HEK293T (cell line): ENCODE measurements around the gene APOC3.

ENCODE experiments used
- BHLHE40 ChIP-seq: fragments of 450-650 bp; IDR thresholded peaks from 2 replicates; pipeline ENCODE4 v1.6.1; 2016; ENCODE audit warnings: mild to moderate bottlenecking, moderate library complexity, borderline replicate concordance
- ELF4 ChIP-seq: fragments of 450-650 bp; IDR thresholded peaks from 2 replicates; pipeline ENCODE4 v1.6.1; 2017; ENCODE audit warnings: antibody characterized with exemption
- FOXK2 ChIP-seq: fragments of 450-650 bp; IDR thresholded peaks from 2 replicates; pipeline ENCODE4 v1.6.1; 2016; ENCODE audit warnings: mild to moderate bottlenecking
- FOXM1 ChIP-seq: fragments of 450-650 bp; IDR thresholded peaks from 2 replicates; pipeline ENCODE4 v1.6.1; 2017; ENCODE audit warnings: mild to moderate bottlenecking, borderline replicate concordance
- HDGF ChIP-seq: fragments of 450-650 bp; IDR thresholded peaks from 2 replicates; pipeline ENCODE4 v1.6.1; 2017; ENCODE audit warnings: antibody characterized with exemption, borderline replicate concordance
- LEF1 ChIP-seq: fragments of 450-650 bp; IDR thresholded peaks from 2 replicates; pipeline ENCODE4 v1.6.1; 2017; ENCODE audit warnings: mild to moderate bottlenecking, borderline replicate concordance
- PKNOX1 ChIP-seq: fragments of 450-650 bp; IDR thresholded peaks from 2 replicates; pipeline ENCODE4 v1.6.1; 2016
- SP1 ChIP-seq: fragments of 450-650 bp; IDR thresholded peaks from 2 replicates; pipeline ENCODE4 v1.6.1; 2017
- SUZ12 ChIP-seq: fragments of 450-650 bp; IDR thresholded peaks from 2 replicates; pipeline ENCODE4 v1.6.1; 2016; ENCODE audit warnings: mild to moderate bottlenecking
- TARDBP ChIP-seq: fragments of 450-650 bp; IDR thresholded peaks from 2 replicates; pipeline ENCODE4 v1.6.1; 2016

DNA sequence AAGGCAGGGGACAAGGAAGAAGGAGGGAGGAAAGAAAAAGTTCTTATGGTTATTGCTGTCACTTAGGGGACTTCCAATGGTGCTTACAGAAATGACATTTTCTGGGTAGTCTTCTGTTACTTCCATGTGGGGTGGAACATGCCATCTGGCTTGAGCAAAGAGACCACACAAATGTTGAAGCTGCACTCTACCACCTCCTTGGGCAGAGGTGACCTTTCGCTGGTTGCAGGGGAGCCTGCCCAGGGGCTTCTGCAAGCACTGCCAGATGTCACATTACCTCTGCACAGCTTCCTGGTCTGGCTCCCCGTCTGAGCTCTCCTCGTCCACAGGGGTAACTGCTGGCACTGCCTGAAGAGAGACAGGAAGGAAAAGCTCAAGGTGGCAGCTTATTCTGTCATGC is 40.3 kb downstream of the APOC3 start:
- TF ChIP-seq SP1 = no peak
- TF ChIP-seq ELF4 = no peak
- no peak for TF ChIP-seq FOXM1
- no peak for TF ChIP-seq HDGF
- TF ChIP-seq LEF1 = no peak
- no peak for TF ChIP-seq PKNOX1
- no peak for TF ChIP-seq SUZ12
- TF ChIP-seq BHLHE40 = no peak
- TF ChIP-seq TARDBP = no peak
- TF ChIP-seq FOXK2 = no peak
